Endothelial cell of umbilical vein (primary cell): ENCODE data around the gene SLC22A4. TPM values are rescaled to one million over a fixed set of nuclear protein-coding genes. Genes with fewer than 3 reads are reported as not detected.

ENCODE experiments used
- BruUV-seq: library from RNA; stranded (reverse); fragments of 400-500 nt; replicated peaks from 2 replicates; lab custom pipeline; 2021; lab: Mats Ljungman, UMichigan
- CTCF ChIA-PET: fragments of 300-600, 350-600 bp; sonication (Branson Sonifier 250); formaldehyde crosslinking; loops from one replicate; lab custom pipeline; 2021; ENCODE audit warnings: antibody characterized with exemption, inconsistent platforms; lab: Charles Lee
- POLR2A ChIA-PET: fragments of 300-600, 350-600 bp; sonication (Branson Sonifier 250); formaldehyde crosslinking; loops from one replicate; lab custom pipeline; 2021; ENCODE audit warnings: antibody characterized with exemption, inconsistent platforms; lab: Charles Lee
- DNase-seq: peaks from one replicate; pipeline ENCODE4 v3.0.0-alpha.2; 2011; ENCODE audit warnings: low read depth, low spot score
- FAIRE-seq: peaks from 2 replicates; lab custom pipeline; 2011; peaks lifted over from hg19 to GRCh38; lab: Jason Lieb, UNC
- H2AFZ ChIP-seq: 2 replicates; pipeline ENCODE4 v1.6.0; 2012; ENCODE audit warnings: low read depth, low read length, control low read depth, inconsistent platforms
- H3K27ac ChIP-seq: 2 replicates; pipeline ENCODE4 v1.5.1; 2011; ENCODE audit warnings: low read depth, mild to moderate bottlenecking, control low read depth, low read length, moderate library complexity; ENCODE audit not compliant: insufficient read depth
- H3K27me3 ChIP-seq, 2 experiments: 2 replicates each; pipeline versions ENCODE4 v1.6.0 to v1.6.1; 2011; ENCODE audit warnings: low read length in 2 of 2, mixed read lengths in 1 of 2; ENCODE audit not compliant: control insufficient read depth in 2 of 2, insufficient read depth in 2 of 2
- H3K36me3 ChIP-seq, 2 experiments: 2 replicates in 1 of 2; 3 replicates in 1 of 2; pipeline ENCODE4 v1.5.1; 2011; ENCODE audit warnings: low read length in 2 of 2, mild to moderate bottlenecking in 1 of 2, moderate library complexity in 1 of 2; ENCODE audit not compliant: control insufficient read depth in 2 of 2, insufficient read depth in 2 of 2; ENCODE audit errors: extremely low read depth in 1 of 2
- H3K4me1 ChIP-seq: 3 replicates; pipeline ENCODE4 v1.5.1; 2011; ENCODE audit warnings: mild to moderate bottlenecking, low read length; ENCODE audit not compliant: control insufficient read depth, insufficient read depth; ENCODE audit errors: extremely low read depth
- H3K4me2 ChIP-seq: 2 replicates; pipeline ENCODE4 v1.6.1; 2011; ENCODE audit warnings: low read length, control low read depth, mixed read lengths; ENCODE audit not compliant: insufficient read depth
- H3K4me3 ChIP-seq, 3 experiments: fragments of 200-600 bp in 1 of 3; sonication (generic), shearing (Covaris generic) in 1 of 3; replicated peaks in 1 of 3; 2 replicates each; pipeline ENCODE4 v1.5.1; 2011 to 2016; ENCODE audit warnings: control low read depth in 3 of 3, low read length in 3 of 3, mild to moderate bottlenecking in 2 of 3, inconsistent platforms in 1 of 3, low read depth in 1 of 3, moderate library complexity in 1 of 3; ENCODE audit not compliant: insufficient read depth in 1 of 3
- H3K79me2 ChIP-seq: 2 replicates; pipeline ENCODE4 v1.6.0; 2012; ENCODE audit warnings: low read length, inconsistent platforms; ENCODE audit not compliant: control insufficient read depth, insufficient read depth
- H3K9ac ChIP-seq: replicated peaks from 2 replicates; pipeline ENCODE3; 2011; ENCODE audit warnings: low read length, control low read depth; ENCODE audit not compliant: insufficient read depth; ENCODE audit errors: extremely low read depth
- H3K9me1 ChIP-seq: replicated peaks from 3 replicates; pipeline ENCODE4 v1.6.0; 2011; ENCODE audit warnings: mild to moderate bottlenecking, low read length; ENCODE audit not compliant: control insufficient read depth, insufficient read depth; ENCODE audit errors: extremely low read depth
- H3K9me3 ChIP-seq: replicated peaks from 2 replicates; pipeline ENCODE4 v1.5.1; 2012; ENCODE audit warnings: low read length, inconsistent platforms; ENCODE audit not compliant: control insufficient read depth, insufficient read depth
- H4K20me1 ChIP-seq: replicated peaks from 2 replicates; pipeline ENCODE3; 2011; ENCODE audit warnings: mild to moderate bottlenecking, low read length; ENCODE audit not compliant: control insufficient read depth, insufficient read depth; ENCODE audit errors: extremely low read depth
- MAX ChIP-seq: IDR thresholded peaks from 2 replicates; pipeline ENCODE4 v1.6.1; 2011; ENCODE audit not compliant: insufficient read depth, insufficient read length
- POLR2A ChIP-seq: IDR thresholded peaks from 2 replicates; pipeline ENCODE4 v1.6.1; 2012; ENCODE audit warnings: low read depth, mild to moderate bottlenecking, control low read depth, low read length
- dilution Hi-C: fragments of 300-500 bp; cut with MboI; formaldehyde crosslinking; loops from one replicate; pipeline ENCODE4 v1.15.0; 2019; ENCODE audit warnings: low sequenced_read_pairs; ENCODE audit not compliant: extremely low pct_ligation_motif_present
- intact Hi-C: fragments of 100-400 bp; cut with micrococcal nuclease; formaldehyde crosslinking; loops from one replicate; pipeline ENCODE4 v1.10.0; 2022
- polyA plus RNA-seq, 4 experiments: library from polyadenylated mRNA; depleted of rRNA in 3 of 4; stranded (reverse) in 3 of 4; unstranded in 1 of 4; fragments of >200 nt; gene quantifications; 2 replicates each; pipeline versions ENCODE4 v1.2.1 to v1.2.3, GENCODE V29; 2011 to 2012; ENCODE audit warnings: missing spikeins in 1 of 4
- total RNA-seq: library from RNA; stranded (reverse); gene quantifications from 2 replicates; pipeline ENCODE4 v1.2.3, GENCODE V29; 2021
- TF ChIP-seq, protein P1 (sequence below), 2 donors: IDR thresholded peaks; 1 replicate in 1 of 2; 2 replicates in 1 of 2; pipeline ENCODE4 v1.5.1; 2011; ENCODE audit warnings: low read length in 2 of 2, mild to moderate bottlenecking in 2 of 2, moderate library complexity in 2 of 2, control low read depth in 1 of 2, inconsistent platforms in 1 of 2, low read depth in 1 of 2; ENCODE audit not compliant: insufficient read depth in 1 of 2; ENCODE audit errors: extremely low read depth in 1 of 2

Gene SLC22A4
- total and polyA plus RNA-seq, 2 donors (not counting 3 experiments of a cell fraction or from before 2014, with no cell fraction given) = 4.9 to 6.9 TPM

GRCh38 chr5:132272311-132273210 is 21.6 kb upstream of the SLC22A4 start:
- ChIA-PET POLR2A (no interaction called here), CTCF (interaction anchor here (0.8 to 4.3 kb wide), 18 partner anchors 8 to 233 kb away, joined by 3 to 35 read pairs (median 5); partner anchors contain the start of genes P4HA2, SLC22A4 and SLC22A5)
- intact Hi-C loops = loop anchor here (1.0 to 5.0 kb wide), 5 partner anchors 21 to 208 kb away; partner anchors contain the start of gene SLC22A5

More at GRCh38 chr5:132272311-132273210, 21.6 kb upstream of the SLC22A4 start:
- Histone ChIP-seq H3K9me3 (no peaks in the 10 kb centered on the region), H2AFZ (no peak overlapping the region), H3K4me3 (no peak overlapping the region), H3K4me2 (no peak overlapping the region), H4K20me1 (no peaks in the 10 kb centered on the region), H3K79me2 (no peaks in the 10 kb centered on the region), H3K36me3 (peaks cover 0 to 23% of the 10 kb centered on the region in 2 experiments), H3K9me1 (no peaks in the 10 kb centered on the region), H3K9ac (no peak overlapping the region), H3K27me3 (no peaks in the 10 kb centered on the region), H3K27ac (no peak overlapping the region), H3K4me1 (no peaks in the 10 kb centered on the region)
- DNase-seq = peak; percentile 70
- dilution Hi-C loops = no loop called here
- TF ChIP-seq, protein P1, sequence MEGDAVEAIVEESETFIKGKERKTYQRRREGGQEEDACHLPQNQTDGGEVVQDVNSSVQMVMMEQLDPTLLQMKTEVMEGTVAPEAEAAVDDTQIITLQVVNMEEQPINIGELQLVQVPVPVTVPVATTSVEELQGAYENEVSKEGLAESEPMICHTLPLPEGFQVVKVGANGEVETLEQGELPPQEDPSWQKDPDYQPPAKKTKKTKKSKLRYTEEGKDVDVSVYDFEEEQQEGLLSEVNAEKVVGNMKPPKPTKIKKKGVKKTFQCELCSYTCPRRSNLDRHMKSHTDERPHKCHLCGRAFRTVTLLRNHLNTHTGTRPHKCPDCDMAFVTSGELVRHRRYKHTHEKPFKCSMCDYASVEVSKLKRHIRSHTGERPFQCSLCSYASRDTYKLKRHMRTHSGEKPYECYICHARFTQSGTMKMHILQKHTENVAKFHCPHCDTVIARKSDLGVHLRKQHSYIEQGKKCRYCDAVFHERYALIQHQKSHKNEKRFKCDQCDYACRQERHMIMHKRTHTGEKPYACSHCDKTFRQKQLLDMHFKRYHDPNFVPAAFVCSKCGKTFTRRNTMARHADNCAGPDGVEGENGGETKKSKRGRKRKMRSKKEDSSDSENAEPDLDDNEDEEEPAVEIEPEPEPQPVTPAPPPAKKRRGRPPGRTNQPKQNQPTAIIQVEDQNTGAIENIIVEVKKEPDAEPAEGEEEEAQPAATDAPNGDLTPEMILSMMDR (IDR thresholded peaks at IDR 0.05; ENCODE audit: extremely low read depth in 1 of 2, insufficient read depth in 1 of 2, low read depth in 1 of 2, low read length in 2 of 2) = peak; percentile 79 to 81
- TF ChIP-seq POLR2A = peak; percentile 36
- no peak for TF ChIP-seq MAX
- peak; percentile 88 for FAIRE-seq
- no TSS peak for BruUV-seq
